HCT116 (cell line): ENCODE measurements around the gene PHOSPHO1. TPM values are rescaled to one million over a fixed set of nuclear protein-coding genes. Genes with fewer than 3 reads are reported as not detected.

Experiments
- ATAC-seq: fragments of 200-7000 bp; cut with Tn5 transposase; 2 replicates; pipeline ENCODE4 v1.9.1; 2020; ENCODE audit warnings: mild to moderate bottlenecking, moderate library complexity
- BruUV-seq: library from RNA; stranded (reverse); fragments of 400-500 nt; replicated peaks from 2 replicates; lab custom pipeline; 2021; lab: Mats Ljungman, UMichigan
- CTCF ChIA-PET: fragments of 300-600 bp; sonication (Branson Sonifier 250); formaldehyde crosslinking; loops from one replicate; lab custom pipeline; 2021; ENCODE audit warnings: antibody characterized with exemption; lab: Charles Lee
- POLR2A ChIA-PET: fragments of 300-600, 350-600 bp; sonication (Branson Sonifier 250); formaldehyde crosslinking; loops from one replicate; lab custom pipeline; 2021; ENCODE audit warnings: antibody characterized with exemption; lab: Charles Lee
- RAD21 ChIA-PET, 2 experiments: fragments of 300-600 bp; sonication (Branson Sonifier 250); formaldehyde crosslinking; loops; one replicate each; lab custom pipeline; 2023; ENCODE audit warnings: low total read pairs in 2 of 2; ENCODE audit not compliant: uncharacterized antibody in 2 of 2, unreplicated experiment in 2 of 2, low non-redundant PET in 1 of 2; lab: Charles Lee
- DNase-seq: peaks from one replicate; pipeline ENCODE4 v3.0.0-alpha.2; 2010; ENCODE audit warnings: low read depth, low spot score
- H2AFZ ChIP-seq: fragments of 200-600 bp; shearing (Covaris generic), sonication (generic); 2 replicates; pipeline ENCODE4 v1.6.1; 2017; ENCODE audit warnings: low read depth, mixed run types, mixed read lengths, antibody characterized with exemption, low read length; ENCODE audit not compliant: poor library complexity, severe bottlenecking
- H3K27ac ChIP-seq: 2 replicates; pipeline ENCODE4 v1.5.1; 2012; ENCODE audit warnings: low read depth, low read length
- H3K27me3 ChIP-seq: fragments of 200-600 bp; sonication (generic); 2 replicates; pipeline ENCODE4 v1.6.1; 2016; ENCODE audit warnings: mixed run types, low read length, mixed read lengths; ENCODE audit not compliant: insufficient read depth
- H3K36me3 ChIP-seq, 2 experiments: fragments of 200-500 bp in 1 of 2; fragments of 200-600 bp in 1 of 2; sonication (Bioruptor generic) in 1 of 2; sonication (generic) in 1 of 2; 2 replicates each; pipeline versions ENCODE4 v1.5.1 to v1.6.1; 2014 to 2016; ENCODE audit warnings: low read length in 2 of 2, inconsistent platforms in 1 of 2, mixed read lengths in 1 of 2, mixed run types in 1 of 2; ENCODE audit not compliant: insufficient read depth in 2 of 2, control insufficient read depth in 1 of 2
- H3K4me1 ChIP-seq, 2 experiments: fragments of 200-600 bp in 1 of 2; sonication (generic) in 1 of 2; 2 replicates each; pipeline versions ENCODE4 v1.5.1 to v1.6.1; 2012 to 2017; ENCODE audit warnings: low read length in 2 of 2, inconsistent platforms in 1 of 2, mild to moderate bottlenecking in 1 of 2, mixed read lengths in 1 of 2, mixed run types in 1 of 2, moderate library complexity in 1 of 2; ENCODE audit not compliant: insufficient read depth in 2 of 2, control insufficient read depth in 1 of 2
- H3K4me2 ChIP-seq: fragments of 200-600 bp; sonication (generic); 2 replicates; pipeline ENCODE4 v1.6.1; 2017; ENCODE audit warnings: mixed run types, low read length, mixed read lengths
- H3K4me3 ChIP-seq, 2 experiments: fragments of 200-600 bp in 1 of 2; sonication (generic) in 1 of 2; replicated peaks in 1 of 2; 2 replicates each; pipeline ENCODE4 v1.5.1; 2011 to 2016; ENCODE audit warnings: low read length in 2 of 2, control low read depth in 1 of 2, low read depth in 1 of 2, mild to moderate bottlenecking in 1 of 2, mixed read lengths in 1 of 2, mixed run types in 1 of 2
- H3K79me2 ChIP-seq: fragments of 200-600 bp; sonication (generic); 2 replicates; pipeline ENCODE4 v1.6.1; 2017; ENCODE audit warnings: mild to moderate bottlenecking, mixed run types, low read length, moderate library complexity, mixed read lengths; ENCODE audit not compliant: insufficient read depth
- H3K9ac ChIP-seq: fragments of 200-600 bp; sonication (generic); 2 replicates; pipeline ENCODE4 v1.6.1; 2016; ENCODE audit warnings: low read length, mixed read lengths
- H3K9me2 ChIP-seq: fragments of 200-600 bp; sonication (generic), shearing (Covaris generic); 2 replicates; pipeline ENCODE4 v1.6.1; 2017; ENCODE audit warnings: mixed run types, mild to moderate bottlenecking, moderate library complexity; ENCODE audit not compliant: insufficient read depth
- H3K9me3 ChIP-seq, 2 experiments: fragments of 200-500 bp in 1 of 2; fragments of 200-600 bp in 1 of 2; sonication (Bioruptor generic) in 1 of 2; sonication (generic) in 1 of 2; 2 replicates each; pipeline ENCODE4 v1.6.1; 2014 to 2017; ENCODE audit warnings: low read length in 2 of 2, mixed read lengths in 2 of 2, inconsistent platforms in 1 of 2, low read depth in 1 of 2, mild to moderate bottlenecking in 1 of 2, mixed run types in 1 of 2, moderate library complexity in 1 of 2; ENCODE audit not compliant: control insufficient read depth in 1 of 2, insufficient read depth in 1 of 2
- H4K20me1 ChIP-seq: fragments of 200-600 bp; sonication (generic), shearing (Covaris generic); 2 replicates; pipeline ENCODE4 v1.6.1; 2017; ENCODE audit warnings: mixed run types, mild to moderate bottlenecking, moderate library complexity; ENCODE audit not compliant: insufficient read depth
- CEBPB ChIP-seq: IDR thresholded peaks from 2 replicates; pipeline ENCODE4 v1.6.1; 2012; ENCODE audit warnings: low read depth
- EGR1 ChIP-seq: IDR thresholded peaks from 2 replicates; pipeline ENCODE4 v1.6.1; 2012; ENCODE audit warnings: low read depth
- ELF1 ChIP-seq: IDR thresholded peaks from 2 replicates; pipeline ENCODE4 v1.6.1; 2012; ENCODE audit warnings: low read depth, borderline replicate concordance
- EZH2 ChIP-seq: fragments of 200-600 bp; sonication (generic); IDR thresholded peaks from 2 replicates; pipeline ENCODE4 v1.6.1; 2017; ENCODE audit warnings: antibody characterized with exemption, mixed run types
- EZH2phosphoT487 ChIP-seq: fragments of 200-600 bp; IDR thresholded peaks from 2 replicates; pipeline ENCODE4 v1.6.1; 2018; ENCODE audit warnings: antibody characterized with exemption, borderline replicate concordance
- FOSL1 ChIP-seq: IDR thresholded peaks from 2 replicates; pipeline ENCODE4 v1.6.1; 2012; ENCODE audit warnings: low read depth
- JUND ChIP-seq: IDR thresholded peaks from 2 replicates; pipeline ENCODE4 v1.6.1; 2012
- POLR2A ChIP-seq: IDR thresholded peaks from 2 replicates; pipeline ENCODE4 v1.7.0; 2011; ENCODE audit warnings: borderline replicate concordance; ENCODE audit not compliant: insufficient read depth, insufficient read length; ENCODE audit errors: extremely low read depth
- POLR2AphosphoS5 ChIP-seq: IDR thresholded peaks from 2 replicates; pipeline ENCODE4 v1.6.1; 2011; ENCODE audit warnings: mild to moderate bottlenecking, low read depth, low read length, moderate library complexity
- RAD21 ChIP-seq: IDR thresholded peaks from 2 replicates; pipeline ENCODE4 v1.6.1; 2012; ENCODE audit warnings: low read depth, mild to moderate bottlenecking
- SIN3A ChIP-seq: IDR thresholded peaks from 2 replicates; pipeline ENCODE4 v1.6.1; 2012; ENCODE audit warnings: low read depth
- SRF ChIP-seq: IDR thresholded peaks from 2 replicates; pipeline ENCODE4 v1.6.1; 2012; ENCODE audit warnings: low read depth
- TCF7L2 ChIP-seq: IDR thresholded peaks from 2 replicates; pipeline ENCODE4 v1.7.0; 2011; ENCODE audit warnings: borderline replicate concordance, inconsistent platforms; ENCODE audit not compliant: insufficient read depth, insufficient read length; ENCODE audit errors: extremely low read depth
- YY1 ChIP-seq: IDR thresholded peaks from 2 replicates; pipeline ENCODE4 v1.6.1; 2011; ENCODE audit warnings: low read length, low read depth, moderate library complexity, mild to moderate bottlenecking; ENCODE audit not compliant: insufficient replicate concordance; ENCODE audit errors: extremely low read depth
- ZFX ChIP-seq: fragments of 450-650 bp; IDR thresholded peaks from 2 replicates; pipeline ENCODE4 v1.6.1; 2017
- ZNF274 ChIP-seq: fragments of 200-500 bp; sonication (Bioruptor generic); IDR thresholded peaks from 2 replicates; pipeline ENCODE4 v1.6.1; 2014; ENCODE audit warnings: mild to moderate bottlenecking, low read depth, low read length, inconsistent platforms
- intact Hi-C: fragments of 100-400 bp; cut with micrococcal nuclease; formaldehyde crosslinking; loops from 2 replicates; pipeline ENCODE4 v1.10.0; 2022
- total RNA-seq: library from RNA; stranded (reverse); gene quantifications from one replicate; pipeline ENCODE4 v1.2.1, GENCODE V29; 2021; ENCODE audit not compliant: unreplicated experiment
- TF ChIP-seq, protein P1 (sequence below): IDR thresholded peaks from 2 replicates; pipeline ENCODE4 v1.6.1; 2012
- TF ChIP-seq, protein P2 (sequence below): IDR thresholded peaks from 2 replicates; pipeline ENCODE4 v1.6.1; 2012
- TF ChIP-seq, protein P3 (sequence below): IDR thresholded peaks from 2 replicates; pipeline ENCODE4 v1.6.1; 2012; ENCODE audit warnings: low read depth
- TF ChIP-seq, protein P4 (sequence below), 3 experiments: fragments of 200-600 bp in 1 of 3; sonication (generic) in 1 of 3; IDR thresholded peaks in 2 of 3; conservative IDR thresholded peaks in 1 of 3; 2 replicates each; pipeline ENCODE4 v1.5.1; 2012 to 2017; ENCODE audit warnings: low read depth in 2 of 3, low read length in 2 of 3, antibody characterized with exemption in 1 of 3, borderline replicate concordance in 1 of 3, control low read depth in 1 of 3, mild to moderate bottlenecking in 1 of 3, mixed read lengths in 1 of 3, mixed run types in 1 of 3, moderate library complexity in 1 of 3; ENCODE audit not compliant: insufficient read depth in 1 of 3

Gene PHOSPHO1
- total RNA-seq, 1 experiment from 2014 or later = 3.0 TPM

DNA sequence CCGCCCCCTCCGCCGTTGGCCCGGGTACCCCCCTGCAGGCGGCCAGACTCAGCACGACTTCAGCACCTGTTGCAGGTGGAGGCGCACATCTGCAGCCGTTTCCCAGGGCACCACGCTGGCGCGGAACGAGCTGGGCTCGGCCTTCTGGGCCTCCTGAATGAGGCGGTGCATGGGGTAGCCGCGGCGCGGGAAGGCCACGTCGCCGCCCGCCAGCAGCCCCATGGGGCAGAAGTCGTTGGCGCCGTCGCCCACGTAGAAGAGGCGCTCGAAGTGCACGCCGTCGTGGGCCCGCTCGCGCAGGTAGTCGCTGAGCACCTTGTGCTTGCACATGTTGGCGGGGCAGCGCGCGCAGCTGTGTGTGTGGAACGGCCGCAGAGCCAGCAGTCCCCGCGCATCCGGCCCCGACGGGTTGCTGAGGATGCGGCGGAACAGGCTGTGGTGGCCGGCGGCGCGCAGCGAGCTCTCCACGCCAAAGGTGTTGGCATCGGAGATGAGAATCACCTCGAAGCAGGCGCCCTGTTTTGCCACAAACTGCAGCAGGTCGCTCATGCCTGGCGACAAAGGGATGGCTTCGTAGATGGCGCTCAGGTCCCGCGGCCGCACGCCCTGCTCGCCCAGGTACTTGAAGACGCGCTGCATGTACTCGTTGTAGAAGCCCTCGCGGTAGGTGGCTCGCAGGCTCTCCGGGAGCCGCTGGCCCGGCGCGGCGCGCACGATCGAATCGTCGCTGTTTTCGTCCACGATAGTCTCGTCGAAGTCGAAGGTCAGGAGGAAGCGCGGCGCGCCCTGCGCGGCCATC, 6.2 kb downstream of the PHOSPHO1 start:
- DNase-seq = no peak
- POLR2A ChIA-PET = no interaction called here
- TF ChIP-seq RAD21 (no peak), EGR1 (no peak), YY1 (no peak), EZH2phosphoT487 (no peak), EZH2 (no peak), ZFX (no peak), POLR2A (no peak), FOSL1 (no peak), POLR2AphosphoS5 (no peak), SRF (no peak), JUND (no peak), TCF7L2 (no peak), ELF1 (no peak), ZNF274 (no peak), CEBPB (no peak), SIN3A (no peak)
- TF ChIP-seq, protein P1, sequence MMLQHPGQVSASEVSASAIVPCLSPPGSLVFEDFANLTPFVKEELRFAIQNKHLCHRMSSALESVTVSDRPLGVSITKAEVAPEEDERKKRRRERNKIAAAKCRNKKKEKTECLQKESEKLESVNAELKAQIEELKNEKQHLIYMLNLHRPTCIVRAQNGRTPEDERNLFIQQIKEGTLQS = no peak
- TF ChIP-seq, protein P2, sequence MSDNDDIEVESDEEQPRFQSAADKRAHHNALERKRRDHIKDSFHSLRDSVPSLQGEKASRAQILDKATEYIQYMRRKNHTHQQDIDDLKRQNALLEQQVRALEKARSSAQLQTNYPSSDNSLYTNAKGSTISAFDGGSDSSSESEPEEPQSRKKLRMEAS = no peak
- TF ChIP-seq, protein P3, sequence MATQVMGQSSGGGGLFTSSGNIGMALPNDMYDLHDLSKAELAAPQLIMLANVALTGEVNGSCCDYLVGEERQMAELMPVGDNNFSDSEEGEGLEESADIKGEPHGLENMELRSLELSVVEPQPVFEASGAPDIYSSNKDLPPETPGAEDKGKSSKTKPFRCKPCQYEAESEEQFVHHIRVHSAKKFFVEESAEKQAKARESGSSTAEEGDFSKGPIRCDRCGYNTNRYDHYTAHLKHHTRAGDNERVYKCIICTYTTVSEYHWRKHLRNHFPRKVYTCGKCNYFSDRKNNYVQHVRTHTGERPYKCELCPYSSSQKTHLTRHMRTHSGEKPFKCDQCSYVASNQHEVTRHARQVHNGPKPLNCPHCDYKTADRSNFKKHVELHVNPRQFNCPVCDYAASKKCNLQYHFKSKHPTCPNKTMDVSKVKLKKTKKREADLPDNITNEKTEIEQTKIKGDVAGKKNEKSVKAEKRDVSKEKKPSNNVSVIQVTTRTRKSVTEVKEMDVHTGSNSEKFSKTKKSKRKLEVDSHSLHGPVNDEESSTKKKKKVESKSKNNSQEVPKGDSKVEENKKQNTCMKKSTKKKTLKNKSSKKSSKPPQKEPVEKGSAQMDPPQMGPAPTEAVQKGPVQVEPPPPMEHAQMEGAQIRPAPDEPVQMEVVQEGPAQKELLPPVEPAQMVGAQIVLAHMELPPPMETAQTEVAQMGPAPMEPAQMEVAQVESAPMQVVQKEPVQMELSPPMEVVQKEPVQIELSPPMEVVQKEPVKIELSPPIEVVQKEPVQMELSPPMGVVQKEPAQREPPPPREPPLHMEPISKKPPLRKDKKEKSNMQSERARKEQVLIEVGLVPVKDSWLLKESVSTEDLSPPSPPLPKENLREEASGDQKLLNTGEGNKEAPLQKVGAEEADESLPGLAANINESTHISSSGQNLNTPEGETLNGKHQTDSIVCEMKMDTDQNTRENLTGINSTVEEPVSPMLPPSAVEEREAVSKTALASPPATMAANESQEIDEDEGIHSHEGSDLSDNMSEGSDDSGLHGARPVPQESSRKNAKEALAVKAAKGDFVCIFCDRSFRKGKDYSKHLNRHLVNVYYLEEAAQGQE = no peak
- TF ChIP-seq, protein P4, sequence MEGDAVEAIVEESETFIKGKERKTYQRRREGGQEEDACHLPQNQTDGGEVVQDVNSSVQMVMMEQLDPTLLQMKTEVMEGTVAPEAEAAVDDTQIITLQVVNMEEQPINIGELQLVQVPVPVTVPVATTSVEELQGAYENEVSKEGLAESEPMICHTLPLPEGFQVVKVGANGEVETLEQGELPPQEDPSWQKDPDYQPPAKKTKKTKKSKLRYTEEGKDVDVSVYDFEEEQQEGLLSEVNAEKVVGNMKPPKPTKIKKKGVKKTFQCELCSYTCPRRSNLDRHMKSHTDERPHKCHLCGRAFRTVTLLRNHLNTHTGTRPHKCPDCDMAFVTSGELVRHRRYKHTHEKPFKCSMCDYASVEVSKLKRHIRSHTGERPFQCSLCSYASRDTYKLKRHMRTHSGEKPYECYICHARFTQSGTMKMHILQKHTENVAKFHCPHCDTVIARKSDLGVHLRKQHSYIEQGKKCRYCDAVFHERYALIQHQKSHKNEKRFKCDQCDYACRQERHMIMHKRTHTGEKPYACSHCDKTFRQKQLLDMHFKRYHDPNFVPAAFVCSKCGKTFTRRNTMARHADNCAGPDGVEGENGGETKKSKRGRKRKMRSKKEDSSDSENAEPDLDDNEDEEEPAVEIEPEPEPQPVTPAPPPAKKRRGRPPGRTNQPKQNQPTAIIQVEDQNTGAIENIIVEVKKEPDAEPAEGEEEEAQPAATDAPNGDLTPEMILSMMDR (IDR thresholded peaks at IDR 0.05 in 2 of 3, conservative IDR thresholded peaks at IDR 0.05 in 1 of 3; ENCODE audit: borderline replicate concordance in 1 of 3, insufficient read depth in 1 of 3, low read depth in 2 of 3, low read length in 2 of 3) = no peak
- TF ChIP-seq, all 23 proteins: peak for 0
- Histone ChIP-seq H4K20me1 (no peaks in the 10 kb centered on the region), H3K9me3 (no peaks in the 10 kb centered on the region), H3K9me2 (no peaks in the 10 kb centered on the region), H3K36me3 (no peaks in the 10 kb centered on the region), H3K27ac (no peak overlapping the region), H2AFZ (no peak overlapping the region), H3K4me3 (no peak overlapping the region), H3K79me2 (no peaks in the 10 kb centered on the region), H3K9ac (no peak overlapping the region), H3K4me1 (peaks cover 2 to 22% of the 10 kb centered on the region in 2 experiments; a peak in 3 of 4 replicates), H3K4me2 (no peak overlapping the region), H3K27me3 (no peaks in the 10 kb centered on the region)
- no peak for ATAC-seq
- ChIA-PET RAD21 (no interaction called here), CTCF (interaction anchor here (4.2 kb wide), 1 partner anchor 66 kb away, joined by 25 read pairs; no protein-coding TSS in a partner anchor)
- intact Hi-C loops = loop anchor here (10.0 kb wide), 1 partner anchor 270 kb away; no protein-coding TSS in a partner anchor
- no TSS peak for BruUV-seq
